HG03139 (cell line): Measurements from ENCODE around the gene PRAMEF33.
"Not testable (repeated sequence)": the region's sequence is repeated elsewhere in the genome, so short reads cannot be mapped to it uniquely, and the experiment has no call there.

Experiments used
- ATAC-seq: cut with Tn5 transposase; IDR thresholded peaks from one replicate; pipeline ENCODE4 v1.9.1; 2021; ENCODE audit not compliant: unreplicated experiment

Gene PRAMEF33, protein sequence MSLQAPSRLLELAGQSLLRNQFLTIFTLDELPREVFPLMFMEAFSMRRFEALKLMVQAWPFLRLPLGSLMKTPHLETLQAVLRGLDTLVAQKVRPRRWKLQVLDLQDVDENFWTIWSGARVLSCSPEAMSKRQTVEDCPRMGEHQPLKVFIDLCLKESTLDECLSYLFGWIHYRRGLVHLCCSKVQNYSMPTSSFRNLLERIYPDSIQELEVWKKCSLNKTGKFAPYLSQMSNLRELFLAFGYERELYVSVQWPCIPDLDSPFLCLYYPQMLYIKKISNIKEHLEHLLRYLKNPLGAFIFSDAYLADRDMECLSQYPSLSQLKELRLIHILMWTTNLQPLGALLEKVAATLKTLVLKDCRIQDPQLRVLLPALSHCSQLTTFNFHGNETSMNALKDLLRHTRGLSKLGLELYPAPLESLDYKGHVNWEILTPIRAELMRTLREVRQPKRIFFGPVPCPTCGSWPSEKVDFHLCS

DNA sequence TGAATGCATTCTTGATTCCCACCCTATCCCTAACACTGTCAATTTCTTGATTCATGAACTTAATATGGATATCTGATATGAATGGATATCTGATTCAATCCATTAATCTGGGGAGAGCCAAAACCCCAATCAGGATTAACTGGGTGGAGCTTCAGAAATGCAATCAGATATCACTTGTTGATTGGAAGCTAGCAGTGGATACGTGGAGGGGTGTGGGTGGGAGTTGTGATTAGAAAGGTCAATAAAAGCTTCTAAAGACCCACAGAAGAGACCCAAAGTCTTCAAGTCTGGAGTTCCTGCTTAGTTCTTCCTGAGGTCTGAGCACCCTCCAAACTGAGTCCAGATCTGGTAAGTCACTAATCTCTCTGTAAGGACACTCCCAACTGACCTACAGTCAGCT lies at the start of gene PRAMEF33:
TSS of gene PRAMEF33 (plus strand) at position 301 of the 400 bp plus-strand sequence. CDS start 2,416 bp downstream, outside the sequence.
- not testable (repeated sequence) for ATAC-seq

DNA sequence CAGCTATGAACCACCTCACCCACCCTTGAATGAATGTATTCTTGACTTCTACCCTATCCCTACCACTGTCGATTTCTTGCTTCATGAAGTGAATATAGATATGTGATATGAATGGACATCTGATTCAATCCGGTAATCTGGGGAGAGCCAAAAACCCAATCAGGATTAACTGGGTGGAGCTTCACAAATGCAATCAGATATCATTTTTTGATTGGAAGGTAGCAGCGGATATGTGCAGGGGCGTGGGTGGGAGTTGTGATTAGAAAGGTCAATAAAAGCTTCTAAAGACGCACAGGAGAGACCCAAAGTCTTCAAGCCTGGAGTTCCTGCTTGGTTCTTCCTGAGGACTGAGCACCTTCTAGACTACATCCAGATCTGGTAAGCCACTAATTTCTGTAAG lies 49.4 kb upstream of the PRAMEF33 start, which contains the start of gene PRAMEF5:
TSS of gene PRAMEF5 (plus strand) at position 301 of the 400 bp plus-strand sequence. CDS start 5,071 bp downstream, outside the sequence.
- ATAC-seq, result not testable (repeated sequence)

DNA sequence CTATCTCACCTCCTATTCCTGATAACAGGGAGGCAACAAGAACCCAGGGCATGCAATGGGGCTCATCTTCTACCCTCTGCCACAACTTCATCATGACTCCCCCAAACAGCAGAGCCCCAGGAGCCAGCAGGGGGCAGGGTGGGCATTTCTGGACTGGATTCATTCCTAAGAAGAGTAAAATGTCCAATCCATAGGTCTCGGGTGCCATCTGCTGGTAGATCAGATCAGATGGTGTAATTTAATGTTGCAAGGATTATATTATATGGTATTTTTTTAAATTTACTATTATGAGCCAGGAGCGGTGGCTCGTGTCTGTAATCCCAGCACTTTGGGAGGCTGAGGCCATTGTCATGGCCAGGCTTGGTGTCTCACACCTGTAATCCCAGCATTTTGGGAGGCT lies 38.2 kb upstream of the PRAMEF33 start:
- ATAC-seq, result not testable (repeated sequence)

DNA sequence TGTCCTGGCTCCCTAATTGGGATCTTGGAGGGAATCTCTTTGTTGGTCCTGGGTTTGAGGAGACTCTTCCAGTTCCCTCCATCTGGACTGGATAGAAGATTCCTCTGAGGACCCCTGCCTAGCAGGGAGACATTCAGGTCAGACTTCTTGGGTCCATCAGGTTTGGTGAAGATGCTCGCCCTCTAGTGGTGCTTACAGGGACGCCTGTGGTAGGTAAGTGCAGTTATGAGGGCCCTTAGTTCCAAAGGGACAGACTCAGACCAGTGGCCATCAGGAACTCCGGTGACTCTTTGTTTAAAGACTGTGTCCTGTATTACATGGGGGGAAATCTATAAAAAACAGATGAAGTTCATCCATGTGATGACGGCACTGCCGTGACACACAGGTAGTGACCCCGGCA lies 26.3 kb upstream of the PRAMEF33 start:
- not testable (repeated sequence) for ATAC-seq

DNA sequence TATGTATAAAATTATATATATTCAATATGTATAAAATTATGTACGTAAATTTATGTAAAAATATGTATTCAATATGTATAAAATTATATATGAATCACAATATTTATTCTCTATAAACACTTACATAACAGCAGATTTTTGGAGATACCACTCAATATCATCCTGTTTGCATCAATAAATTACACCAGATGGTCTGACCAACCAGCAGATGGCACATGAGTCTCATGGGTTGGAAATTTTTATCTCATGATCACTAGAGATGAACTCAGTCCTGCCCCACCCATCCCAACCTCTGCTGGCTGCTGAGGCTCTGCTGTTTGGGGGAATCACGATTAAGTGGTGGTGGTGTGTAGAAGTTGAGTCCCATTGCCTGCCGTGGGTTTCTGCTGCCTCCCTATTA lies 23.7 kb upstream of the PRAMEF33 start:
- not testable (repeated sequence) for ATAC-seq

DNA sequence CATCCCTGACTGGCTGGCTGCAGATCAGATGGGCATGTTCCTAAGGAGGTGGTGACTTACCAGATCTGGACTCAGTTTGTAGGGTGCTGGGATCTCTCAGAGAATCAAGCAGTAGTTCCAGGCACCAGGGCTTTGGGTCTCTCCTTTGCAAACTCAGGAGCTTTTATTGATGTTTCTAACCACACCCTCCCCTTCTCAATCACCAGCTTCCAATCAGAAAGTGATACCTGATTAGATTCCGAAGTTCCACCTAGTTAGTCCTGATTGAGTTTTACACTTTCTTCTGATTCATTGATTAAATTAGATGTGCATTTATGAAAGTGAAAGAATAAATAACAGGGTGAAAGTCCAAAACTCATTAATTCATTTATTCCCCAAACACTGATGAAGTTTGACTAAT lies 18.3 kb upstream of the PRAMEF33 start, which contains the start of gene PRAMEF8:
TSS of gene PRAMEF8 (minus strand) at position 101 of the 400 bp plus-strand sequence. CDS start 1,046 bp downstream, outside the sequence.
- not testable (repeated sequence) for ATAC-seq

DNA sequence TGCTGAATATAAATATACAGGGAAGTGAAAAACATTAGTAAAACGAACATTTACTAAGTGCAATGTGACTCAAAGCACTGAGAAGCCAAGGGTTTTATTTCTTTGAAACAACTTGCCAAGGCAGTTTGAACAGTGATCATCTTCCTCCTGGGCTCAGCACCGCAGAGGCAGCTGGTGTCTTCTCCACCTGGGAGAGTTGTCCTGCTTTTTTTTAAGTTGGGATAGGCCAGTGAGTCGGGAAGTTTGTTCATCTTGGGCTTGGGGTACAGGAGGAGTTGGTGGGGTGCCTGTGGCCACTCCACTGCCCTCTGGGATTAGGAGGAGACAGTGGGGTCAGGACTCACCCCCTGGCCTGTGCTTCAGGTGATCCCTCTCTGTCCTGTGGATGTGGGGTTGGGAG lies 14.3 kb upstream of the PRAMEF33 start:
- not testable (repeated sequence) for ATAC-seq

DNA sequence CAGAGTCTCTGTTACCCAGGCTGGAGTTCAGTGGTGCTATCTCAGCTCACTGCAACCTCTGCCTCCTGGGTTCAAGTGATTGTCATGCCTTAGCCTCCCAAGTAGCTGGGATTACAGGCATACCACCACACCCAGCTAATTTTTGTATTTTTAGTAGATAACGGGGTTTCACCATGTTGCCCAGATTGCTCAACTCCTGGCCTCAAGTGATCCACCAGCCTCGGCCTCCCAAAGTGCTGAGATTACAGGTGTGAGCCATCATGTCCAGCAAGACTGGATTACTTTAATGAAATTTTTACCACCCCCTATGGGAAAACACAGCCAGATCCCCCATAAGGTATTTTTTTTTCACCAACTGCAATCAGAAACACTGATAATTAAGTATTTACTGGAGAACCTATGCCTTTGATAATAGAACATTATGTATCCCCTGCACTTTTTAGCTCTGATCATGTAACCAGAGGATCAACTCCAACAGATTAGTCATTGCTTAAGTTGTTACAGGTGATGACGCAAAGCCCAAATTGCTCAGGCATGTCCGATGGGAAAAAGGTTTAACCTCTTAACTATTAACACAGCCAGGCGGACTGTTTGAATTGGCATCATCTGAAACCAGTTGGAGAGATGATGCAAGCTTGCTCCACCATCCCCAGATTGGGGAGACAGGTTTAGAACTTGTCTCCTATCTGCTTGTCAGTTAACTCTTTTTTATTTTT lies 6.0 kb upstream of the PRAMEF33 start:
- not testable (repeated sequence) for ATAC-seq

DNA sequence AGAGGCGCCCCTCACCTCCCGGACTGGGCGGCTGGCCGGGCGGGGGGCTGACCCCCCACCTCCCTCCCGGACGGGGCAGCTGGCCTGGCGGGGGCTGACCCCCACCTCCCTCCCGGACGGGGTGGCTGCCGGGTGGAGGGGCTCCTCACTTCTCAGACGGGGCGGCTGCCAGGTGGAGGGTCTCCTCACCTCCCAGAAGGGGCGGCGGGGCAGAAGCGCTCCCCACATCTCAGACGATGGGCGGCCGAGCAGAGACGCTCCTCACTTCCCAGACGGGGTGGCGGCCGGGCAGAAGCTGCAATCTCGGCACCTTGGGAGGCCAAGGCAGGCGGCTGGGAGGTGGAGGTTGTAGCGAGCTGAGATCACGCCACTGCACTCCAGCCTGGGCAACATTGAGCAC lies 4.6 kb upstream of the PRAMEF33 start:
- ATAC-seq, result not testable (repeated sequence)

DNA sequence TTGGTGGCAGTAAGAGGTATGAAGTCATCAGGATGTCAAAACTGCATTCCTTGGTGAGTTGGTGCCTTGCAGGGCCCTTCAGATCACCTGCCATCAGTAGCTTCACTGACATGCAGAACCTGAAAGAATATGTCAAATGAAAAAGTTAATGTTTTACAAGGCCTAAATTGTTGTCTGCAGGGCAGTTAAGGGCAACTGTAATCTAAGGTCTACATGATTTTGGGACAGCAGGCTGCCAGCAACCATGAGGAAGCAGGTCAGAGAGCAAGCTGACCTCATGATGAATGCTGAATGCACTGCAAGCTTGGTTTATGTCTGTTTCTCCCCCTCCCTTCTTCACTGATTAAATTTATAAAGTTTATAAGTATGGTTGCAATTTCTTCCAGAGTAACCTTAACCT lies 1.1 kb upstream of the PRAMEF33 start:
- ATAC-seq, result not testable (repeated sequence)

DNA sequence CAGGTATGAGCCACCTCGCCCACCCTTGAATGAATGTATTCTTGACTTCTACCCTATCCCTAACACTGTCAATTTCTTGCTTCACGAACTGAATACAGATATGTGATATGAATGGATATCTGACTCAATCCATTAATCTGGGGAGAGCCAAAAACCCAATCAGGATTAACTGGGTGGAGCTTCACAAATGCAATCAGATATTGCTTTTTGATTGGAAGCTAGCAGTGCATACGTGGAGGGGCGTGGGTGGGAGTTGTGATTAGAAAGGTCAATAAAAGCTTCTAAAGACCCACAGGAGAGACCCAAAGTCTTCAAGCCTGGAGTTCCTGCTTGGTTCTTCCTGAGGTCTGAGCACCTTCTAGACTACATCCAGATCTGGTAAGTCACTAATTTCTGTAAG lies 11.9 kb downstream of the PRAMEF33 start, which contains the start of gene PRAMEF15:
TSS of gene PRAMEF15 (plus strand) at position 301 of the 400 bp plus-strand sequence. CDS start 2,827 bp downstream, outside the sequence.
- not testable (repeated sequence) for ATAC-seq

DNA sequence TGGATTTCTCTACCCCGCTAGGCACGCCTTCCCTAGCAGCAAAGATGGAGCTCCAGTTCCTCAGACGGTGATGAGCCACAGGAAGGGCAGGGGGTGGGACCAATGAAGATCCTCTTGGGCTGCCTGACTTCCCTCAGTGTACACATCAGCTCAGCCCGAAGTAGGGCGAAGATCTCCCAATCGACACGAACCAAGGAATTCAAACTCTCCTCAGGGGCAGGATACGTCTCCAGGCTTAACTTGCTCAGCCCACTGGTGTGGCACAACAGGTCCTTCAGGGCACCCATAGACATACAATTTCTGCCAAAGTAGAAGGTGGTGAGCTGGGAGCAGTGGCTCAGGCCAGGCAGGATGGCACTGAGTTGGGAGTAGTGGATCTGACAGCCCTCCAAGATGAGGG lies 39.2 kb downstream of the PRAMEF33 start:
- not testable (repeated sequence) for ATAC-seq

DNA sequence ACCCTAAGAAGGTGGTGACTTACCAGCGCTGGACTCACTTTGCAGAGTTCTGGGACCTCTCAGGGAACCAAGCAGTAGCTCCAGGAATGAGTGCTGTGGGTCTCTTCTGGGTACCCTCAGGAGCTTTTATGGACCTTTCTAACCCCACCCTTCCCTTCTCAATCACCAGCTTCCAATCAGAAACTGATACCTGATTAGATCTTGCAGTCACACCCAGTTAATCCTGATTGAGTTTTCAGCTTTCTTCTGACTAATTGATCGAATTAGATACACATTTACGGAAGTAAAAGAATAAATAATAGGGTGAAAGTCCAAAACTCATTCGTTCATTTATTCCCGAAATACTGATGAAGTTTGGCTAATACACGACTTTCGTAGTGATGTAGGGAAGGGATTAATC lies 43.7 kb downstream of the PRAMEF33 start, which contains the start of gene PRAMEF14:
TSS of gene PRAMEF14 (minus strand) at position 101 of the 400 bp plus-strand sequence. CDS start 1,820 bp downstream, outside the sequence.
- not testable (repeated sequence) for ATAC-seq

DNA sequence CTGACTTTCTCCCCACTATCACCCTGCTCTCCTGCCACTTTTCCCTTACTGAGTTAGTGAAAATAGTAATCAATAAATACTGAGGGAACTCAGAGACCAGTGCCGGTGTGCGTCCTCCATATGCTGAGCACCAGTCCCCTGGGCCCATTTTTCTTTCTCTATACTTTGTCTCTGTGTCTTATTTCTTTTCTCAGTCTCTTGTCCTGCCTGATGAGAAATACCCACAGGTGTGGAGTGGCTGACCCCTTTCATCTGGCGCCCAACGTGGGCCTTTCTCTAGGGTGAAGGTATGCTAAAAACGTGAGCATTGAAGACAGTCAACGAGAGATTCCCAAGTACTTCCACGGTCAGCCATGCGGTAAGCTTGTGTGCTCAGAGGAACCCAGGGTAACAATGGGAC lies 50.1 kb downstream of the PRAMEF33 start:
- not testable (repeated sequence) for ATAC-seq

DNA sequence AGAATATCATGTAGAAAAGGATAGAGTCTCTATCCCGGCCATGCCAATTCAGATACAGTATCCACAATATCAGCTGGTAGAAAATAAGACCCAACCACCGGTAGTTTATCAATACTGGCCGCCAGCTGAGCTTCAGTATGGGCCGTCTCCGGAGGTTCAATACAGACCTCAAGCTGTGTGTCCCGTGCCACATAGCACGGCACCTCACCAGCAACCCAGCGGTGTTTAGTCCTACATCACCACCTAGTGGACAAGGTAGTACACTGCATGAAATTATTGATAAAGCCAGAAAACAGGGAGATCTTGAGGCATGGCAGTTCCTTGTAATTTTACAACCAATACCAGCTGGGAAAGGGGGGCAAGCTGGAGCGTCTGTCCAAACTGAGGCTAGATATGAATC lies 51.1 kb downstream of the PRAMEF33 start:
- not testable (repeated sequence) for ATAC-seq

DNA sequence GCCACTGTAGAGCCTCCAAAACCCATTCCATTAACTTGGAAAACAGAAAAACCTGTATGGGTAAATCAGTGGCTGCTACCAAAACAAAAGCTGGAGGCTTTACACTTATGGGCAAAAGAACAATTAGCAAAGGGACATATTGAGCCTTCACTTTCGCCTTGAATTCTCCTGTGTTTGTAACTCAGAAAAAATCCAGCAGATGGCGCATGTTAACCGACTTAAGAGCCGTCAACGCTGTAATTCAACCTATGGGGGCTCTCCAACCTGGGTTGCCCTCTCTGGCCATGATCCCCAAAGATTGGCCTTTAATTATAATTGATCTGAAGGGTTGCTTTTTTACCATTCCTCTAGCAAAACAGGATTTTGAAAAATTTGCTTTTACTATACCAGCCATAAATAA lies 53.4 kb downstream of the PRAMEF33 start:
- ATAC-seq, result not testable (repeated sequence)
